ENCODE measurements around the gene BLACAT1. TPM values are rescaled to one million over a fixed set of nuclear protein-coding genes. Genes with fewer than 3 reads are reported as not detected.

BLACAT1 gene
- polyA plus RNA-seq, 1 of the 3 experiments (the other 2 are of a cell fraction) = not detected

DNA sequence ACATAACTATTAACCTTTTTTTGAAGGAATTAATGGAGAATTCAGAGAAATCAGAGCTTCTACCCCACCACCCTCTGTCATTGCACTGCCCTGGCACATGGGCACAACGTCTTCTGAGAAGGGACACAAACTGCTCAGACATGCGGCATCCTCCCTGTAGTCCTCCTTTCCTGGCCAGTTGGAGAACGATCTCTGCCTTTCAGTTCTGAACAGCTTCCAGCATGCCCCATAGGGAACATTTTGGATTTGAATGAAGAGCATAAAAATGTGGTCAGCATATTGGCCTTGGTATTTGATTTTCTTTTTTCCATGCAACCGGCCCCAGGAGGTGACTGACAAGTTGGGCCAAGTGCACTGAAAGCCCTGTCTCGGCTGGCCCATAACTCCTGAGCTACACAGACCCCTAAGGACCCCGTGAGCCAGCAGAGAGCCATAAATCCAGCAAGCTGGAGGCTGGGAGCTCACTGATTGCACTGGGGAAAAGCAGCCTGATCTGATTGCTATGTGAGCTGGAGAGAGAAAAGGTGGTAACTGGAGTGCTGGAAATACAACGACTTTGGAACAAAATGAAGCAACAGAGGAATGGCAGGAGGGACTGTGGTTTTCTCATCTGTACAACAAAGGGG is 10.9 kb upstream of the BLACAT1 start:
- ChIA-PET POLR2A (no interaction called here), CTCF (interaction anchor here (0.8 to 2.1 kb wide), 5 partner anchors 12 to 130 kb away, joined by 3 to 9 read pairs (median 4); no protein-coding TSS in a partner anchor)
- no peak overlapping the region for H2AFZ ChIP-seq (ENCODE audit: low read depth)
- H3K36me3 ChIP-seq (replicated peaks in 1 of 2; ENCODE audit: control insufficient read depth in 1 of 2, insufficient read depth in 2 of 2, low read length in 1 of 2) = no peaks in the 10 kb centered on the region
- H3K9me3 ChIP-seq = no peaks in the 10 kb centered on the region
- no peaks in the 10 kb centered on the region for H3K4me1 ChIP-seq (ENCODE audit: control insufficient read depth in 1 of 2, insufficient read depth in 2 of 2, low read depth in 1 of 2, low read length in 1 of 2)
- H4K20me1 ChIP-seq (ENCODE audit: insufficient read depth) = no peaks in the 10 kb centered on the region
- H3K4me3 ChIP-seq (ENCODE audit: low read depth in 2 of 2, low read length in 1 of 2) = no peak overlapping the region
- H3K9ac ChIP-seq = no peak overlapping the region
- DNase-seq = no peak
- H3K27me3 ChIP-seq (ENCODE audit: insufficient read depth) = peaks cover 47% of the 10 kb centered on the region; the same call in 1 of the 2 replicates
- H3K9me2 ChIP-seq = no peaks in the 10 kb centered on the region
- H3K27ac ChIP-seq (ENCODE audit: low read depth in 2 of 2, low read length in 1 of 2) = no peak overlapping the region
- TF ChIP-seq EZH2phosphoT487 (IDR thresholded peaks at IDR 0.05; ENCODE audit: borderline replicate concordance, low read depth) (no peak), MAX (IDR thresholded peaks at IDR 0.05; ENCODE audit: low read depth) (no peak), CTCF (IDR thresholded peaks at IDR 0.05) (no peak), GABPA (IDR thresholded peaks at IDR 0.05; ENCODE audit: low read depth) (no peak), SIN3A (IDR thresholded peaks at IDR 0.05; ENCODE audit: borderline replicate concordance, low read depth, low read length) (no peak), JUND (IDR thresholded peaks at IDR 0.05) (no peak), NRF1 (IDR thresholded peaks at IDR 0.05; ENCODE audit: low read depth, low read length) (no peak), EP300 (IDR thresholded peaks at IDR 0.05; ENCODE audit: borderline replicate concordance in 1 of 2, low read depth in 1 of 2, low read length in 1 of 2) (no peak), RXRA (IDR thresholded peaks at IDR 0.05; ENCODE audit: borderline replicate concordance, low read depth) (no peak), SMC3 (IDR thresholded peaks at IDR 0.05; ENCODE audit: low read depth, low read length) (no peak), RAD21 (IDR thresholded peaks at IDR 0.05; ENCODE audit: low read length) (no peak), FOSL2 (IDR thresholded peaks at IDR 0.05; ENCODE audit: borderline replicate concordance, low read depth) (no peak), YY1 (IDR thresholded peaks at IDR 0.05; ENCODE audit: low read depth) (no peak)
- TF ChIP-seq, protein P1, sequence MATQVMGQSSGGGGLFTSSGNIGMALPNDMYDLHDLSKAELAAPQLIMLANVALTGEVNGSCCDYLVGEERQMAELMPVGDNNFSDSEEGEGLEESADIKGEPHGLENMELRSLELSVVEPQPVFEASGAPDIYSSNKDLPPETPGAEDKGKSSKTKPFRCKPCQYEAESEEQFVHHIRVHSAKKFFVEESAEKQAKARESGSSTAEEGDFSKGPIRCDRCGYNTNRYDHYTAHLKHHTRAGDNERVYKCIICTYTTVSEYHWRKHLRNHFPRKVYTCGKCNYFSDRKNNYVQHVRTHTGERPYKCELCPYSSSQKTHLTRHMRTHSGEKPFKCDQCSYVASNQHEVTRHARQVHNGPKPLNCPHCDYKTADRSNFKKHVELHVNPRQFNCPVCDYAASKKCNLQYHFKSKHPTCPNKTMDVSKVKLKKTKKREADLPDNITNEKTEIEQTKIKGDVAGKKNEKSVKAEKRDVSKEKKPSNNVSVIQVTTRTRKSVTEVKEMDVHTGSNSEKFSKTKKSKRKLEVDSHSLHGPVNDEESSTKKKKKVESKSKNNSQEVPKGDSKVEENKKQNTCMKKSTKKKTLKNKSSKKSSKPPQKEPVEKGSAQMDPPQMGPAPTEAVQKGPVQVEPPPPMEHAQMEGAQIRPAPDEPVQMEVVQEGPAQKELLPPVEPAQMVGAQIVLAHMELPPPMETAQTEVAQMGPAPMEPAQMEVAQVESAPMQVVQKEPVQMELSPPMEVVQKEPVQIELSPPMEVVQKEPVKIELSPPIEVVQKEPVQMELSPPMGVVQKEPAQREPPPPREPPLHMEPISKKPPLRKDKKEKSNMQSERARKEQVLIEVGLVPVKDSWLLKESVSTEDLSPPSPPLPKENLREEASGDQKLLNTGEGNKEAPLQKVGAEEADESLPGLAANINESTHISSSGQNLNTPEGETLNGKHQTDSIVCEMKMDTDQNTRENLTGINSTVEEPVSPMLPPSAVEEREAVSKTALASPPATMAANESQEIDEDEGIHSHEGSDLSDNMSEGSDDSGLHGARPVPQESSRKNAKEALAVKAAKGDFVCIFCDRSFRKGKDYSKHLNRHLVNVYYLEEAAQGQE (IDR thresholded peaks at IDR 0.05; ENCODE audit: low read depth, low read length) = no peak
- H3K4me2 ChIP-seq = no peak overlapping the region
- 43% methylated on average over 7 of the region's 7 CpGs for WGBS (ENCODE audit: low lambda C conversion rate)
- H3F3A ChIP-seq (replicated peaks; ENCODE audit: insufficient read depth) = no peaks in the 10 kb centered on the region
- no peaks in the 10 kb centered on the region for H3K79me2 ChIP-seq (ENCODE audit: insufficient read depth)
